Suppressor macrophage treated with lipopolysaccharide for 4 hours (primary cell): Measurements from ENCODE around the gene CCSER1.

Source experiments
- DNase-seq: peaks from one replicate; pipeline ENCODE4 v3.0.0-alpha.2; 2020

The CCSER1 gene

GRCh38 chr4:90128961-90129495 is 1.8 kb downstream of the CCSER1 start:
- DNase-seq = no peak

GRCh38 chr4:90130076-90130475 is 2.9 kb downstream of the CCSER1 start:
- no peak for DNase-seq

DNA sequence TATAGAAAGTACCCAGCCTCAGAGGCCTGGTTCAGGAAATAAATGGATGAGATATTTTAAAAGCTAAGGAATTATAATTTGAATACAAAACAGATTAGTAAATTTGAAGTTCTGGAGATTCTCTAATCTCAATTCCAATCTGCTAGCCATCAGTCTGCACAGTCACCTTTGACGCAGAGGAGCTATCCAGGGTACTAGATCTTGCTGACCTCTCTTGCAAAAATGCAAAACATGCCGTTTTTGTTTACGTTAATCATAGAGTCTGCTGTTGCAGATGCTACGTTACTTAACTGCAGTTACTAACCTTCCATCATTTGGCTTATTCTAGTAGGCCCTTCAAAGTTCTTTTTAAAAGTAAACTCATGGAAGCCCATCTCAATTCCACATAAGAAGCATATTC is 10.4 kb downstream of the CCSER1 start:
- DNase-seq = no peak

GRCh38 chr4:90142081-90142480 is 14.9 kb downstream of the CCSER1 start:
- DNase-seq = no peak

DNA sequence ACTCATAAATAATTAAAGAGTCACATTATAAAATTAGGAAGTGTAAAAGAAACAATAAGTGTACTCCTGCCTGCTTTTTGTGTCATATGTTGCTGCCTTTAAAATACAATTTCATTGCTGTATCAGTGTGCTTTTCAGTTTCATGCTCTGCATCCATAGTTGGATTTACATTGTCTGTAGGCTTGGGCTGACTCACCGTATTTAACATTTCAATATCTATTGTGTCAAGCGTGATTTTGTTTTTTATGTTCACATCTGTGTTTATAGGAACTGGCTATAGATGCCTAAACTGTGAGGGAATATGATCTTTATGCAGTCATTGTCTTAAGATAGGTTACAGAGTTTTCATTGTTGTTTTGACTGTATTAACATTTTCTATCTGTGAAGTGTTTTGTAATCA is 18.1 kb downstream of the CCSER1 start:
- DNase-seq = no peak

DNA sequence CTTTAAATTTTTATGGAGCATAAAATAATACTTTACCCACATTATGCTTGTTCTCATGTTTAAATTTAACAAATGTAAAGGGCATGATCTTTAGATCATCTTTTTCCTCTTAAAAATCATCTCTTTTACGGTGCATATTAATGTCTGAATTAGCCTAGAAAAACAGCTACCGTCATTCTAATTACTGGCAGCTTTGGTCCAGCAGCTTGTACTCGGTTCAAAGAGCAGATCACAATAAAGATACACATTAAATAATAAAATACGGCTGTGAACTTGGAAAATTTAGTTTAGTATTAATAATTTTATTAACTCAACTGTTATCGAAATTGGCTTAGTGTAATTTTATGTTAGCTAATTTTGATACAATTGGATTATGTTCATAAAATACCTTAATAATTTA is 19.1 kb downstream of the CCSER1 start:
- no peak for DNase-seq

DNA sequence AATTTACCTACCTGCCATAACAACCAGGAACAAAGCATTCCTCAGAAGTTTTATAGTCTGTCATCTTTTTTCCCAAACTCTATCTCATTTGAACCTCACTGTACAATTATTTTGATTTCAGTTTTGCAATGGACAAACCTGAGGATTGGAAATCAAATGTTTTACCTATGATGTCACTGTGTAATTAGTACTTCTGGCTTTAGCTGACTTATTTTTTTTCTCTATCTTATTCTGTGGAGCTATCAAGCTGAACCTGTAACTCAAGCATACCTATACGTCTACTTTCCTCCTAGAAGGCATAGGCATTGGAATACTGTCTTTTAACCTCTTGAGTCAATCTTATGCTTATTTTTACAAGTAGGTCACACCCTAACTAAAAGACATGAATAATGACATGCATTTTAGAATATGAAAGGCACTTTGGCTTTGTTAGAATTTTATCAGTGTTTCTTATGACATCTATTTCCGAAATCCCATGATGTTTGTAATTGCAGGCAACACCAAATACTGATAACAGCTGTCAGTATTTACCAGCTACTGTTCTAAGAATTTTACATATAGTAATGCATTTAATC is 21.5 kb downstream of the CCSER1 start:
- DNase-seq = no peak

DNA sequence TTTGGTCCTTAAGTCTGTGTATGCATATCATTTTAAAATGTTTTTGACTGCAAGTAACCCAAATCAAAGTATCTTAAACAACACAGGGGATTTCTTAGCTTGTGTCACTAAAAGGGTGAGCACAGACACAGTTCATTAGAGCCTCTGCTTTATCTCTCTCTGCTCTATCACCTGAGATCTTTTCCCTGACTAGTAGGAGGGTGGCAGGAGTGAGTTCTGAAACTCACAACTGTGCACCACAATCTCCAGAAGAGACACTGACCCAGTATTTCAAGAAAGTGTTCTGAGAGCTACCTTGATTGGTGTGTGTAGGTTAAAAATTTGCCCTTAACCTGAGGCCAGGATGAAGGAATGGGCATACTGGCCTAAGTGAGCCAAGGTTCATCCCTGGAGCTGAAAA is 24.8 kb downstream of the CCSER1 start:
- DNase-seq = no peak

GRCh38 chr4:90159193-90159592 is 32.0 kb downstream of the CCSER1 start:
- DNase-seq = no peak

DNA sequence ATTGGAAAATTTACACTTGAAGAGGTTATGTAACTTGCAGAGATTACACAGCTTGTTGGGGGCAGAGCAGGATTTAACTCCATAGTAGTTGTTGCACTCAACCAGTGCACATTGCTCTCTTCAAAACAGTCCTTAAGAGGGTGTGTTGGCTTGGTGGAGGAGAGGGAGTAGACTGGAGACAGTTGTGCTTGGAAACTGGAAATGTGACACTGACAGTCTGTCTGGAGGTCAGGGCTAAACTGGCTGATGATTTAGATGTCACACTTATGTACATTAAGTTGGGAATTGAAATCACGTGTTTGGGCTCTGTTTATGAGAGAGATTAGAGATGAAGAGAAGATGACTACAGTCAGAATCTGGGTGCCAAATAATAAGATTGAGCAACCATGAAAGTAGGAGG is 32.9 kb downstream of the CCSER1 start:
- DNase-seq = no peak

DNA sequence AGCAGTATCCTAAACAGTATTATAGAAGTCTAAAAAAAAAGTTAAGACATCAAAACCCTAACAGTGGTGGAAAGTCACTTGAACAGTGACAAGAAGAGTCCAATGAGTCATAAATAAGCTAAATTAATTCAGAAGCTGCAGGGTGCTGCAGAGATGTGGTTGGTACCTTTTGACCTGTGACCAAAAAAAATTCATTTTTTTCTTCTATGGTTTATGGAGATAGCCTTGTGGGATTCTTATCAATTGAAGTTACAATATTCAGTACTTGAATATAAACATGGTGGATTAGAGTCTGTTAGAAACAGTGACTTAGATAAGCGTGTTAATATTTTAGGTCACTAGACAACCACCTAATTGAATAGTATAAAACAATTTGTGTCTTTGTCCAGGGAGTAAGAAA is 35.4 kb downstream of the CCSER1 start:
- DNase-seq = no peak

DNA sequence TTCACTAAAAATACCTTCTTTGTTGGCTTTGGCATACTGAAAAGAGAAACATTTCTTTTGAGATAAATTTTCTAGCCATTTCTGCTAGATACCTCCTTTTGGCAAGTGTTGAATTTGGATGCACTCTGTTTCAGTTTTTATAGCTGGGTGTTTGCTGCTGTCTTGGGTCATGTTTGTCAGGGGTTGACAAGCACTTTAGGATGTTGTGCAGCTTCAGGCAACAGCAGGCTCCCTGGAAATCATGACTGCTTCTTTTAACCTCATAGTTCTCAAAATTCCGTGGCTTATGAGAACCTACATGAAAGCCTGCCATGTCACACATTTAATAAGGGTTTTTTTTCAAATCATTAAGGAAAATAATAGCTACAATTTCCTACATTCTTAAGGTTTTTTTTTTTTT is 36.7 kb downstream of the CCSER1 start:
- DNase-seq = no peak

DNA sequence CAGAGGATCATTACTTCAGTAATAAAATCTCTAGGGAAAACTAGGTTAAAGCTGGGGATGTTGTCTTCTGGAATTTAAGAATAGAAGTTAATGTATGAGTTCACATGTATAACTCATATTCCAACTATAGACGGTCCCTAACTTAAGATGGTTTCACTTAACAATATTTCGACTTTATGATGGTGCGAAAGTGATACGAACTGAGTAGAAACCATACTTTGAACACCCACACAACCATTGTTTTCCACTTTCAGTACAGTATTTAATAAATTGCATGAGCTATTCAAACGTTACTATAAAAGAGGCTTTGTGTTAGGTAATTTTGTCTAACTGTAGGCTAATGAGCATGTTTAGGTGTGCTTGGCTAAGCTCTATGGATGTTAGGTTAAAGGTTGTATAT is 38.7 kb downstream of the CCSER1 start:
- DNase-seq = no peak

GRCh38 chr4:90171491-90171890 is 44.3 kb downstream of the CCSER1 start:
- DNase-seq = no peak

- no peak for DNase-seq
These were observed 47.4 kb downstream of the CCSER1 start for GRCh38 chr4:90174621-90175023.

DNA sequence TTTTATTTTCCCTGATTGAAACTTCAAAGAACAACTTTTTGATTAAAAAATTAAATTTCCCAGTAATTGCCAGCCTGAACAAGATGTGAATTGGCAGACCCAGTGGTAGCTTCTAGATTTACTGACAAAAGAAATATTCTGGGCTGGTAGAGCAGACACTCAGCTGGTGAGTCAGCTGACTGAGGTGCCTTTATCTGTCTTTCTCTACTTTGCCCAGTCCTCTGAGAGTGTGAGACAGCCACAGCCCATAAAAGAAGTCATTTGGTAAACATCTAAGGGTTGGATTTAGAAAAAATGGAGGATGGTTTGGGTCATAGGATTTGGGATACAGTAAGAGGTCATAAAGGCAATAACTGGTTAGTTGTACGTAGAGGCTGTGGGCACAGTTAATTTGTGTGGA is 54.5 kb downstream of the CCSER1 start:
- no peak for DNase-seq

DNA sequence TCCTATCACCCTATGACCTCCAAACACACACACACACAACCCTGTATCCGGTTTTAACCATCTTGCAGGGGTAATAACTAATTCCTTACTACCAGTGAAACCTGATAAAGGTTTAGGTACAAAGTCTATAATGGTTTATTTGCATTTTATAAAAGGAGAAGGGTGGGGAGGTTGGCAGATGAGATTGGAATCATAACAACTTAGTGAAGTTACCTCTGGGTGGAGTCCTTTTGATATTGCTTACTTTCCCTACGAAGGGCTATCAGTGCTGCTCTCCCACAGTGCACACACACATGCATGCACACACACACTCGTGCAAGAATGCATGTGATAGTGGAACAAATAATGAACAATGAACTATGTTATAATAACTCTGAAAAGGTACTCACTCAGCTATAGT is 56.1 kb downstream of the CCSER1 start:
- DNase-seq = no peak

- no peak for DNase-seq
These were observed 57.4 kb downstream of the CCSER1 start for GRCh38 chr4:90184560-90184959.

GRCh38 chr4:90185416-90185815 is 58.2 kb downstream of the CCSER1 start:
- no peak for DNase-seq

DNA sequence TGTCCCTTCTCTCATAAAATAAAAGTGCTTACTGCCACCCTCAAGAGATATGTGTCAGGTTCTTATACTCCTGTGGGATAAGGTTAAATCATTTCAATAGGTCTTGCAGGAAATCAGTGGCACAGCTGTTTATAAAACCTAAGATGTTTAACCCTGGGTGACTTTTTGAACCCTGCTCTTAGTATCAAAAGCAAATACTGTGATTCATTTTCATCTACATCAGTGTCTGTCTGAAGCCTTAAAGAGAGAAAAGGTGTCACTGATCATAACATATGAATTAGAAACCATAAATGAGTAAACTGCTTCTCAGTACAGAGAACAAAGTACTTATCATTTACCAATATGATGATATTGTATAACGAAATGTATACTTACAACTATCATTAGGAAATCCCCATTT is 59.0 kb downstream of the CCSER1 start:
- DNase-seq = no peak

- no peak for DNase-seq
These were observed 60.1 kb downstream of the CCSER1 start for GRCh38 chr4:90187148-90187884.

DNA sequence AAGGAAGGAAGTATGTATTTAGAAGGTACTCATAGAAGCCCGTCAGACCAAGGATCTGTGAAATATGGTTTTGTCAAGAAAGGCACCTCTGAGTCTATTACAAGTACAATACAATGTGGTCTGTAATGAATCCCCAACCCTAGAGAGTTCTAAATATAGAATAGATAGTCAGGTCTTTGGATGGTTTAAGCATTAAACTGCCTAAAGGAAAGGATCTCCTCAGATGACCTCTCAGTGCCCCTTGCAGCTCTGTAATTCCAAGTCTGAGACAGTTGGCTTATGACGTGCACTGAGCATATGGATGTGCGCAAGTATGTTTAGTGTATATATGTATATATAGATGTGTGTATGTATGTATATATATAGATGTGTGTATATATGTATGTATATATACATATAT is 62.0 kb downstream of the CCSER1 start:
- no peak for DNase-seq

DNA sequence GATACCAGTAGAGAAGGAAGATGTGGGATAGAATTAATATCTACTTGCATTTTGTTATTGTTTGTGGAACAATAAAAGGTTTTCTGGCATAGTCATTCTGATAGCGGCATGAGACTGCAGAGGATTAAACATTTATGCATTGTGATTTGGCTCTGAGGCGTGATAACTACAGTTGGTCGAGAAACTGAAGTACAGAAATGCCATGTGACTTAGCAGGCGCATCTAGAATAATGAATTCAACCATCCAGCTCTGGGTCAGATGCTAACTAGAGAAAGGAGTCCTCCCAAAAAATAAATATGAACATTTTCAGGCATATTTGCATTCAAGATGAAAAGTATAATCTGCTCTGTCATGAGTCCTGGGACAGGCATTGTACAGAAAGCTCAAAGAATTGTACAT is 62.8 kb downstream of the CCSER1 start:
- no peak for DNase-seq

DNA sequence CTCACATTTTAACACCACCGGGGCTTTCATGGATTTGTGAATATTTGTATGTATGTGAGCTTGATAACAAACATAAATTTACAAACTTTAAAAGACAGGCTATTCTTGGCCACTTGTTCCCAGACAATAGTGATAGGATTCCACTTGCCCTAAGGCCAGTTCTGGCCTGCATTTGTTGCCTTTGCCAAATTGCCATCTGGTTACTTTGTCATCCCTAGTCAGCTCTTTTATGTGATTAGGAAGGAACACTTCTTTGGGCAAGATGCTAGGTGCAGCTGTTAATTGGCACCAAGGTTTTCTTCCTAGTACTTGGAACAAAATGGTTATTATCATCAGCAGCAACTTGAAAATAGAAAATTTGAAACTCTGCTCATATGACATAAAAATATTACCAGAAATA is 63.3 kb downstream of the CCSER1 start:
- no peak for DNase-seq
